ENCODE measurements around the gene TARP.

Gene TARP

DNA sequence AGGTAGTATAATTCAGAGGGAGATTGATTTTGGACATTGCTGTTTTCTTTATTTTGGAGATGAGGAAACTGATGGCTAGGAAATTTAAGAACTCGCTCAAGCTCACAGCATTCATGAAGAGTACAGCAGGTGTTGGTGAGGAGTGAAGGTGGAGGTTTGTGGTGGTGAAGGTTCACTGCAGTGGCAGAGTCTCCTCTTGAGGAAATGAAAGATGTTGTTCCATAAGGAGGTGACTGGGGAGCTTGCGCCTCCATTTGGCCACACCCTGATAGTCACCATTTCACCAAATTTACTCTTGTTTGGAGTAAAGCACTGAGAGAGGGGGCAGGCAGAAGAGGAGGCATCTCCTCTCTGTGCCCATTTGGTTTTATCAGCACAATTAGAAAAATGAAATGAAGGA is 46.4 kb upstream of the TARP start:
- Histone ChIP-seq H3K9me3 (ENCODE audit: insufficient read depth, low read depth, low read length) (no peaks in the 10 kb centered on the region), H3K79me2 (ENCODE audit: insufficient read depth, low read length) (peaks cover 13% of the 10 kb centered on the region), H3K4me1 (ENCODE audit: insufficient read depth, low read length, poor library complexity, severe bottlenecking) (peaks cover 45% of the 10 kb centered on the region), H2AFZ (ENCODE audit: low read length) (peak overlapping the region; percentile 60), H3K4me3 (ENCODE audit: low read length, poor library complexity, severe bottlenecking) (no peak overlapping the region), H3K9me2 (replicated peaks; ENCODE audit: low read depth, low read length) (no peaks in the 10 kb centered on the region), H3K9ac (ENCODE audit: low read depth, low read length, poor library complexity, severe bottlenecking) (no peak overlapping the region), H3K4me2 (ENCODE audit: low read depth, low read length, poor library complexity, severe bottlenecking) (peak overlapping the region; percentile 24), H3F3A (ENCODE audit: low read depth) (no peaks in the 10 kb centered on the region), H3K27me3 (ENCODE audit: insufficient read depth, low read length, poor library complexity, severe bottlenecking) (no peaks in the 10 kb centered on the region), H4K20me1 (ENCODE audit: insufficient read depth, low read length, poor library complexity, severe bottlenecking) (no peaks in the 10 kb centered on the region), H3K36me3 (ENCODE audit: insufficient read depth, low read length) (no peaks in the 10 kb centered on the region)
- no peak for TF ChIP-seq CTCF (conservative IDR thresholded peaks at IDR 0.05; ENCODE audit: low read length)
- TF ChIP-seq EZH2phosphoT487 (IDR thresholded peaks at IDR 0.05; ENCODE audit: borderline replicate concordance): no peak

DNA sequence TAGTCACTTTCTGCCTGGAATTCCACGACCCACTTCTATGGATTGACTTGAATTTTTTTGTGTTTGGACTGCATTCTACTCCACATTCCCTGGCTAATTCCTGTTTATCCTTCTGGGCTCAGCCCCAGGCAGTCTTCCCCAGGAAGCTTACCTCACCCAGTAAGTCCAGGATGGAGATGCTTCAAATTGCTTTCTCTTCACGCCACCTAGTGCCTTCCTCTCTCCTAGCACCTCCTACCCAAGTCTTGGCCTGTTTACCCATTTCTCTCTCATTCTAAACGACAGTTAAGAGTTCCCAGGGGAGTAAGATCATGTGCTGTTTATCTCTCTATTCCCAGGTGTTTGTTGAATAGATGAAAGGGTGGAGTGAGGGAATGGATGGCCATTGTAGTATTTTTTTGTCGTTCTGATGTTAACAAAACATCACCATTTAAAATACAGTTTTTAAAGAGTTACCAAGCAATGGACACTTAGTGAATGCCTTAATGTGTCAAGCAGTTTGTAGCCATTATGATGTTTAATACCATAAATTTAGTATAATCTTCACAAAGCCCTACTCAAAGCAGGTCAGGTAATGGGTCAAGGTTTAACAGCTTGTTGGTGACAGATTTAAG is 45.5 kb upstream of the TARP start:
- Histone ChIP-seq H3K79me2 (ENCODE audit: insufficient read depth, low read length) (peaks cover 13% of the 10 kb centered on the region), H3K9me3 (ENCODE audit: insufficient read depth, low read depth, low read length) (no peaks in the 10 kb centered on the region), H3K27me3 (ENCODE audit: insufficient read depth, low read length, poor library complexity, severe bottlenecking) (no peaks in the 10 kb centered on the region), H2AFZ (ENCODE audit: low read length) (no peak overlapping the region), H3K4me1 (ENCODE audit: insufficient read depth, low read length, poor library complexity, severe bottlenecking) (peaks cover 45% of the 10 kb centered on the region), H3K4me3 (ENCODE audit: low read length, poor library complexity, severe bottlenecking) (peak overlapping the region; percentile 94), H3F3A (ENCODE audit: low read depth) (no peaks in the 10 kb centered on the region), H3K9ac (ENCODE audit: low read depth, low read length, poor library complexity, severe bottlenecking) (peak overlapping the region; percentile 94), H3K9me2 (replicated peaks; ENCODE audit: low read depth, low read length) (no peaks in the 10 kb centered on the region), H3K4me2 (ENCODE audit: low read depth, low read length, poor library complexity, severe bottlenecking) (peak overlapping the region; percentile 87), H3K36me3 (ENCODE audit: insufficient read depth, low read length) (no peaks in the 10 kb centered on the region), H4K20me1 (ENCODE audit: insufficient read depth, low read length, poor library complexity, severe bottlenecking) (no peaks in the 10 kb centered on the region)
- no peak for TF ChIP-seq EZH2phosphoT487 (IDR thresholded peaks at IDR 0.05; ENCODE audit: borderline replicate concordance)
- TF ChIP-seq CTCF (conservative IDR thresholded peaks at IDR 0.05; ENCODE audit: low read length): peak; percentile 67

- no peak for TF ChIP-seq EZH2phosphoT487 (IDR thresholded peaks at IDR 0.05; ENCODE audit: borderline replicate concordance)
- TF ChIP-seq CTCF (conservative IDR thresholded peaks at IDR 0.05; ENCODE audit: low read length): no peak
- Histone ChIP-seq H3K4me3 (ENCODE audit: low read length, poor library complexity, severe bottlenecking) (peak overlapping the region; percentile 94), H2AFZ (ENCODE audit: low read length) (no peak overlapping the region), H3K9me3 (ENCODE audit: insufficient read depth, low read depth, low read length) (no peaks in the 10 kb centered on the region), H3K36me3 (ENCODE audit: insufficient read depth, low read length) (no peaks in the 10 kb centered on the region), H3K27me3 (ENCODE audit: insufficient read depth, low read length, poor library complexity, severe bottlenecking) (no peaks in the 10 kb centered on the region), H3K79me2 (ENCODE audit: insufficient read depth, low read length) (peaks cover 13% of the 10 kb centered on the region), H3F3A (ENCODE audit: low read depth) (no peaks in the 10 kb centered on the region), H3K9ac (ENCODE audit: low read depth, low read length, poor library complexity, severe bottlenecking) (peak overlapping the region; percentile 94), H3K4me1 (ENCODE audit: insufficient read depth, low read length, poor library complexity, severe bottlenecking) (peaks cover 45% of the 10 kb centered on the region), H3K9me2 (replicated peaks; ENCODE audit: low read depth, low read length) (no peaks in the 10 kb centered on the region), H3K4me2 (ENCODE audit: low read depth, low read length, poor library complexity, severe bottlenecking) (peak overlapping the region; percentile 87), H4K20me1 (ENCODE audit: insufficient read depth, low read length, poor library complexity, severe bottlenecking) (no peaks in the 10 kb centered on the region)
Measured at GRCh38 chr7:38318241-38318640, 44.8 kb upstream of the TARP start.
